Memory B cell (primary cell): ENCODE results near the gene SPIRE1.

Experiments
- ATAC-seq: fragments of 150-1000 bp; cut with Tn5 transposase; 2 replicates; pipeline ENCODE4 v1.10.0; 2021; ENCODE audit warnings: low read depth, mild to moderate bottlenecking, moderate library complexity
- DNase-seq, 2 donors: peaks; one replicate each; pipeline ENCODE4 v3.0.0; 2022; ENCODE audit warnings: low spot score in 2 of 2
- H3K27ac Mint-ChIP-seq: one replicate; pipeline ENCODE4 v1.8.0; 2022; ENCODE audit warnings: mild to moderate bottlenecking, moderate library complexity, mixed read lengths
- H3K27me3 Mint-ChIP-seq: one replicate; pipeline ENCODE4 v1.8.0; 2022; ENCODE audit warnings: mixed read lengths
- H3K36me3 Mint-ChIP-seq: one replicate; pipeline ENCODE4 v1.8.0; 2022; ENCODE audit warnings: mild to moderate bottlenecking, mixed read lengths
- H3K4me1 Mint-ChIP-seq: one replicate; pipeline ENCODE4 v1.8.0; 2022; ENCODE audit warnings: mixed read lengths
- H3K4me3 Mint-ChIP-seq: one replicate; pipeline ENCODE4 v1.8.0; 2022; ENCODE audit warnings: mild to moderate bottlenecking, moderate library complexity, mixed read lengths
- H3K9me3 Mint-ChIP-seq: one replicate; pipeline ENCODE4 v1.8.0; 2022; ENCODE audit warnings: mixed read lengths

SPIRE1 gene

DNA sequence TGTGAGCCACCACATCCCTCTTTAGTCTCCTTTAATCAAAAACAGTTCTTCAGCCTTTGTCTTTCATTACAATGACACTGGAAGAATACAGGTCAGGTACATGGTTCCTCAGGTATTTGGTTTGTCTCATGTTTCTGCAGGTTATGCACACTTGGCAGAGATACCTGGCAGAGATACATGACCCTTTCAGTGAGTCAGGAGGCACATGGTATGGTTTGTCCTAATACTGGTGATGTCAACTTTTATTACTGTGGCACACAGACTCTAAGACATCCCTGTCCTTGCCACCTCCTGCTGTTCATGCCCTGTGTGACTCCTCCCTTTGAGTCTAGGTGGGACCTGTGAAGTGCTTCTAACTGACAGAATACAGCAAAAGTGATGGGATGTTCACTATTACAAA lies 58.4 kb downstream of the SPIRE1 start:
- no peak for ATAC-seq
- H3K4me3 Mint-ChIP-seq, result no peak overlapping the region
- no peaks in the 10 kb centered on the region for H3K36me3 Mint-ChIP-seq
- no peaks in the 10 kb centered on the region for H3K27me3 Mint-ChIP-seq
- no peak for DNase-seq
- peaks cover 3% of the 10 kb centered on the region for H3K4me1 Mint-ChIP-seq
- H3K9me3 Mint-ChIP-seq, result no peaks in the 10 kb centered on the region
- no peak overlapping the region for H3K27ac Mint-ChIP-seq

DNA sequence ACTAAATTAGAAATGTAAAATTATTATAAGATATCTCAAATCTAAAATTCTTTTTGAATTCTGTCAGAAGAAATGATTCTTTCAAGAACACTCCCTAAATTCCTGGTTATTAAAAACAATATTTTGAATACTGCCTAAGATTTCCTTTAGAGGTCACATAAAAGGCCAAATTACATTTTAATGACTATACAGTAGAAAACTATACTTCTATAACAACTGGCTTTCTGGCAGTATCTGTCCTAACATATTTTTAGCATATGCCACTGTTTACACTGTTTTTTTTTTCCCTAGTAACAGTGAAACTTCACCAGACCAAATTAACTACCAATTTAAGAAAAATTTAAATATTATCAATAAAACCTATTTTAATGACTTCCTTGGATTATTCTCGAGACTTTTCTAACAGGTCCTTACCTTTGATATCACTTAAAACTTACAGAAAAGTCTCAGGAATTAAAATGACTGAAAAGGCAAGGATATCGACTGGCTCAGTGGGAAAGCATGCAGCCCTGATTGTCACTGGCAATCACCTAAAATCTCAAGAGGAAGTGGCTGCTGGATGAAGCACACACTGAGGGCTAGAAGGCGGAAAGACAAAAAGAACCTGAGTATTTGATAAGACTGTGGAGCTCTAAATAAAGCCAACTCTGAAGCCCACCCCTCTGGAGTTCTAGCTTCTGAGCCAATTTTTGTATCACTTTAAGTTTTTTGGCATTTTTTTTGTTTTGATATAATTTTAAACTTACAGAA lies 59.6 kb downstream of the SPIRE1 start:
- DNase-seq (no peak), ATAC-seq (no peak)
- Mint-ChIP-seq H3K36me3 (no peaks in the 10 kb centered on the region), H3K4me1 (peaks cover 3% of the 10 kb centered on the region), H3K4me3 (no peak overlapping the region), H3K27me3 (no peaks in the 10 kb centered on the region), H3K9me3 (no peaks in the 10 kb centered on the region), H3K27ac (no peak overlapping the region)

DNA sequence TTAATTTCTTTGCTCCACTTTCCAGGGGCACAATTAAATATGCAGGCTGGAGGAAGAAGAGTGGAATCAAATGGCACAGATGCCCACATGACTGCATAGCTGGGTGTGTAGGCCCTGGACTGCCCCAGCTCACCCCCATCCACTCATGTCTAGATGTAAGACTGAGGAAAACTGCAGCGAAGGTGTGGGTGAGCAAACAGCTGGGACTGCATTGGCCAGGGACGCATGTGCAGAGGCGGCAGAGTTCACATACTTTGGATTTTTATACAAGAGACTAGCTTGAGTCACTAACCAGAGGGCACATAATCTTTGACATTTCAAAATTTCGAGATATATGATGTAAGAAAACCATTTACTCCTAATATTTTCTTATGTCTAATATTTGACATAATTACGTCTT lies 60.1 kb downstream of the SPIRE1 start:
- no peak overlapping the region for H3K27ac Mint-ChIP-seq
- no peaks in the 10 kb centered on the region for H3K27me3 Mint-ChIP-seq
- ATAC-seq (no peak), DNase-seq (no peak)
- H3K4me1 Mint-ChIP-seq, result peaks cover 3% of the 10 kb centered on the region
- H3K9me3 Mint-ChIP-seq, result no peaks in the 10 kb centered on the region
- no peaks in the 10 kb centered on the region for H3K36me3 Mint-ChIP-seq
- H3K4me3 Mint-ChIP-seq, result no peak overlapping the region

DNA sequence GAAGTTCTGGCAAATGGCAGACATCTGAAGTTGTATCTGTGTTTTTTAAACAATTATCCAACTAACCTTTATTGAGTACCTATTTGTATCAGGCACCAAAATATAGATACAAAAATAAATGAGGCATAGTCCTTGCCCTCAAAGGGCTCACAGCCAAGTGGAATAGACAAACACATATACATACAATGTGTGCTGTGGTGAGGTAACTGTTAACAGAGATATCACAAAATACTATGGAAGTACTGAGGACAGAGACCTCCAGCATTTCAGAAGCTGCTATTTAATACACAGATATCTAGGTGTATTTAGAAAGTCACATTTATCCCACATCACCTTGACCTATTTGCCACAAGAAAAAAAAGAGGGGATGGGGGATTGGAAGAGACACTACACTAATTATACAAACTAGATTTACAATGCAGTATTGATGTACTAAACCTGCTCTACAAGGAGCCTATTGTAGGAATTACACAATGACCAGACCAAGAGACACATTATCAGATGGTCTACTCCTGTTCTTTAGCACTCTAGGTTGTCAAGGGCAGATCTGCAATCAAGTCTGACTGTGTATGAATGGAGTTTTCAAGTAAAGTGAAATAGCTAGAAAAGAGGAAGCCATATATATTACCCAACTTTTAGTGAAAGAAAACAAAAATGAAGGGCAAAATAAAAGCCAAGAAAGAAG lies 62.2 kb downstream of the SPIRE1 start:
- no peaks in the 10 kb centered on the region for H3K27me3 Mint-ChIP-seq
- DNase-seq, result no peak
- no peak for ATAC-seq
- H3K9me3 Mint-ChIP-seq, result no peaks in the 10 kb centered on the region
- peaks cover 3% of the 10 kb centered on the region for H3K4me1 Mint-ChIP-seq
- no peak overlapping the region for H3K4me3 Mint-ChIP-seq
- no peaks in the 10 kb centered on the region for H3K36me3 Mint-ChIP-seq
- H3K27ac Mint-ChIP-seq, result no peak overlapping the region

DNA sequence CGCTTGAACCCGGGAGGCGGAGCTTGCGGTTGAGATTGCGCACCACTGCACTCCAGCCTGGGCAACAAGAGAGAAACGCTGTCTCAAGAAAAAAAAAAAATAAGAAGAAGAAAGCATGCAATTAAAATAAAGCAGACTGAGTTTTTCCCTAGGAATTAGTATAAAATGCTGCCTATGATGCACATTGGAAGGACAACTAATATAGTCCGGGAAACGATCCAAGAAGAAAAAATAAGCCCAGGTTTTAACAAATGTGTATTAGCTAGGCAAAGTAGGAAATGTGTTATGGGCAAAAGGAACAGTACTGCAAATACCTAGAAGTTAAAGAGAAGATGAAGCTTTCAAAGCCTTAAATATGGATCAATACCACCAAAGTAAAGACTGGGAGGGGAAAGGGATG lies 64.0 kb downstream of the SPIRE1 start:
- Mint-ChIP-seq H3K36me3 (no peaks in the 10 kb centered on the region), H3K4me3 (no peak overlapping the region), H3K9me3 (no peaks in the 10 kb centered on the region), H3K27me3 (no peaks in the 10 kb centered on the region), H3K4me1 (peaks cover 3% of the 10 kb centered on the region), H3K27ac (no peak overlapping the region)
- DNase-seq (no peak), ATAC-seq (no peak)

DNA sequence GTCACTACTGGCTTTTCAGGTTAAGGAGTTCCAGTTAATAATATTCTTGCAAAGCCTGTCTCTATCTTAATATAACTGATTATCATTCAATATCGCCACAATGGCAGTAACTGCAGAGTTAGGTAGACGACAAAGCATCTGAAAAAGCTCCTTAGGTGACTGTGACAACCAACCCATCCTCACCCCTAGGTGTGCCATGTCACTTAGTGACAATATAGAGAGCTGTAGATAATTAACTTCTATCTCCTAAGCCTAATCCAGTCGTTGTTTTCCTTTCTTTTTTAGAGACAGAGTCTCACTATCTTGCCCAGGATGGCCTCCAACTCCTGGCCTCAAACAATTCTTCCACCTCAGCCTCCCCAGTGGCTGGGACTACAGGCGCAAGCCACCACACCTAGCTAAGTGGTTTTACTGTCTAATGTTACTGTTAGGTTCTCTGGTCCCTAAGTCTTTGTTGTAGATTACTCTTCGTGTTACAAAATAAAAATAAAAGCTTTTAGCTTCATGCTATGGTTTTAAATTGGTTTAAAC lies 65.2 kb downstream of the SPIRE1 start:
- Mint-ChIP-seq H3K27me3 (no peaks in the 10 kb centered on the region), H3K9me3 (no peaks in the 10 kb centered on the region)

DNA sequence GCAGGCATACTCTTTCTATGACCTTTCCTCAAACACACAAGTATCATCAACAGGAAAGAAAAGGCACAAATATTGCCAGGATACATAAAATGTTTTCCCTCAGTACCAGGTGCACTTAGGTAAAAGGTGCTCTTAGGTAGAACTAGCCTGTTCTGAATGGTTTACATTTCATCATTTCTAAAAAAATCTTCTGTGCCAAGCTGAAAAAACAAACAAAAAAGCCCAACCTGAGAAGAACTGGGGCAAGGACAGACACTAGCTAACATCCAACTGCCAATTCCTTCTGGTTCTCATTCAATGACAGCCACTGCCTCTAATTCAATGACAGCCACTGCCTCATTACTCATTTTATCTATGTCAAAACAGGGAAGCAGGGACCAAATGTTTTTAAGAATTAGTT lies 68.5 kb downstream of the SPIRE1 start:
- Mint-ChIP-seq H3K27me3 (no peaks in the 10 kb centered on the region), H3K36me3 (no peaks in the 10 kb centered on the region), H3K4me3 (no peak overlapping the region), H3K9me3 (no peaks in the 10 kb centered on the region), H3K4me1 (no peaks in the 10 kb centered on the region), H3K27ac (no peak overlapping the region)
- ATAC-seq (no peak), DNase-seq (no peak)

More for the DNA sequence above, 65.2 kb downstream of the SPIRE1 start:
- Mint-ChIP-seq H3K4me3 (no peak overlapping the region), H3K36me3 (no peaks in the 10 kb centered on the region), H3K4me1 (peaks cover 3% of the 10 kb centered on the region), H3K27ac (no peak overlapping the region)
- no peak for DNase-seq
- ATAC-seq, result no peak

DNA sequence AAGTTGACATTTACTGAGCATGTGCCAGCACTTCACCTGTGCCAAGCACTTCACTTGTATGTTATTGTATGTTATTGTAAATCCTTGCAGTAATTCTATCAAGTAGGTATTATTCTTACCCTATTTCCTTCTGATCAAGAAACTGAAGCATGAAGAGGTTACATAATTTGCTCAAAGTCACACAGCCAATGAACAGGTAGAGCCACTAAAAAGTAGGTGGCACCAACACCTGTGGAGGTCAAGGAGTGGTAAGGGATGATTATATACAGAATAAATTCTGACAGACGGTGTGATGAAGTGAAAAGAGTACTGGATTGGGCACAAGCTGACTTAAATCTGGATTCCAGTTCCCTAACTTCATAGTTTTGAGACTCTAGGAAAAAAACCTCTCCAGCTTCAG lies 71.0 kb downstream of the SPIRE1 start:
- no peak for DNase-seq
- no peak for ATAC-seq

DNA sequence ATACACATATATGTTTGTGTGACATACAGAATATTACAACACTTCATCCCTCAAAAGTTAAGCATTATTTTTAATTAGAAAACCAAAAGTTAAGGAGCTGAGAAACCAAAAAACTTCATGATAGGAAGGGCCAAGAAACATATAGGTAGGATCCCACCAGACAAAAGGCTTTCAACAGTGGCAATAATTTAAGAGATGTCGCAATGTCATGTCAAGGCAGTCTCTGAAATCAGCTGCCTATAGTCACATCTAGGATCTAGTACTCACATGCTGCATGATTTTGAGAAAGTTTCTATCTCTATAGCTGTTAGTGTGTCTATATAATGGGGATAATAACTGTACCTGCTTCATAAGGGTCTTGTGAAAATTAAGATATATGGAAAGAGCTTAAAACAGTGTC lies 72.7 kb downstream of the SPIRE1 start:
- no peak for ATAC-seq
- H3K9me3 Mint-ChIP-seq, result no peaks in the 10 kb centered on the region
- no peaks in the 10 kb centered on the region for H3K27me3 Mint-ChIP-seq
- no peak overlapping the region for H3K27ac Mint-ChIP-seq
- no peak for DNase-seq
- no peaks in the 10 kb centered on the region for H3K4me1 Mint-ChIP-seq
- H3K4me3 Mint-ChIP-seq, result no peak overlapping the region
- H3K36me3 Mint-ChIP-seq, result no peaks in the 10 kb centered on the region

More for the DNA sequence above, 71.0 kb downstream of the SPIRE1 start:
- Mint-ChIP-seq H3K4me3 (no peak overlapping the region), H3K9me3 (no peaks in the 10 kb centered on the region), H3K27me3 (no peaks in the 10 kb centered on the region), H3K36me3 (no peaks in the 10 kb centered on the region), H3K4me1 (no peaks in the 10 kb centered on the region), H3K27ac (no peak overlapping the region)

DNA sequence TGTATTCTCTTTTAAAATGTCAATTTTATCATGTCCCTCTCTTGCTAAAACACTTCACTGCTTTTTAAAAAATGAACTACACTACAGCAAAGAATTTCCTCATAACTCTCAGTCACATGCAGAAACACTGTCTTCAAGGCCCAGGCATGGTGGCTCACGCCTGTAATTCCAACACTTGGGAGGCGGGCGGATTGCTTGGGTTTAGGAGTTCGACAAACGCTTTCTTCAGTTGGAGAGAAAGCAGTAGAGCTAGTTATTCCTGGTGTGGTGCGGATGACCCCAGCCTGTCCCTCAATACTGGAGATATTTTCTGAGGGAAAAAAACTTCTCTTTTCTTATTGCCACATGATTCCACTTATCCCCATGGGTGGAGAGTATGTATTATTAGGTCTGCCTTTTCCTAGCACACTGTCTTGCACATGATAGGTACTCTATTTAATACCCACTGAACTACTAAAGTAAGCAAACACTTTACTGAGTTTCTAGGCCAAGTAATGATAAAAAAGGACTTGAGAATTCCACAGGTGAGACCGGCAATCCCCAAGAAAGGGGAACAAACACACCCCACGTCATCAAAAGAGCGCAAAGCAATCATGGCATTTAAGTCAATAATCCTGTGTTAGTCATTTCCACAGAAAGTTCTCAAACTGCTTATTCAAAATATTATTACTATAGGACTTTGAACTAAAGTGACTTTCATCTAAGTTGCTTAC lies 77.1 kb downstream of the SPIRE1 start:
- DNase-seq (no peak), ATAC-seq (no peak)
- Mint-ChIP-seq H3K27me3 (no peaks in the 10 kb centered on the region), H3K27ac (no peak overlapping the region), H3K4me3 (no peak overlapping the region), H3K9me3 (no peaks in the 10 kb centered on the region), H3K36me3 (no peaks in the 10 kb centered on the region), H3K4me1 (peaks cover 4% of the 10 kb centered on the region)

DNA sequence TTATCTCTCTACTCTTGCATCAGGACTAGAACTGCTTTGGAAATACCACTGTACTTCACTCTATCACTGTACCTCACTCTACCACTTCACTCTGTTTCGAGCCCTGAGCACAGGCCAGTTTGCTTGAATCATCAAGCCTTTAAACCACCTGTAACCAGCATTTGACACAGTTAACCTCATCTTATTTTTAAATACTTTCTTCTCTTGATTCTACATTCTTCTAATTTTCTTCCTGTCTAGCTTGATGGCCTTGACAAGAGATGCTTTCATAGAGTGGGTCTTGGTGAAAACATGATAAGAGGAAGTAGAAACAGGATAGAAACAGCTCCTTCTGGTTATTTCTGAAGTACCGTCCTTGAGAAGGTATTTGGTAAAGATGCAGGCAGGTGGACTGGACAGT lies 78.1 kb downstream of the SPIRE1 start:
- DNase-seq, result no peak
- Mint-ChIP-seq H3K4me3 (no peak overlapping the region), H3K4me1 (peaks cover 4% of the 10 kb centered on the region), H3K9me3 (no peaks in the 10 kb centered on the region), H3K27me3 (no peaks in the 10 kb centered on the region), H3K36me3 (no peaks in the 10 kb centered on the region), H3K27ac (no peak overlapping the region)
- no peak for ATAC-seq

DNA sequence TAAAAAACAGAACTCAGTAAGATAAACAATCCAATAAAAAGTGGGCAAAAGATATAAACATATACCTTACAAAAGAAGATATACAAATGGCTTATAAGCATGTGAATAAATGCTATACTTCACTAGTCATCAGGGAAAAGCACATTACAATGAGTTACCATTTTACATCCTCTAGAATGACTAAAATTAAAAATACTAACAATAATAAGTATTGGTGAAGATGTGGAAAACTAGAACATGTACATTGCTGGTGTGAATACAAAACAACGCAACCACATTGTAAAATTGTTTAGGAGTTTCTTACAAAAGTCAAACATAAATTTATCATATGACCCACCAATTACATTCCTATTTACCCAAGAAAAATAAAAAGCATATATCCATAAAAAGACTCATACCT lies 80.1 kb downstream of the SPIRE1 start:
- DNase-seq (no peak), ATAC-seq (no peak)
- no peaks in the 10 kb centered on the region for H3K9me3 Mint-ChIP-seq
- H3K36me3 Mint-ChIP-seq, result no peaks in the 10 kb centered on the region
- H3K4me1 Mint-ChIP-seq, result peaks cover 4% of the 10 kb centered on the region
- H3K4me3 Mint-ChIP-seq, result no peak overlapping the region
- no peak overlapping the region for H3K27ac Mint-ChIP-seq
- H3K27me3 Mint-ChIP-seq, result peaks cover 1% of the 10 kb centered on the region

DNA sequence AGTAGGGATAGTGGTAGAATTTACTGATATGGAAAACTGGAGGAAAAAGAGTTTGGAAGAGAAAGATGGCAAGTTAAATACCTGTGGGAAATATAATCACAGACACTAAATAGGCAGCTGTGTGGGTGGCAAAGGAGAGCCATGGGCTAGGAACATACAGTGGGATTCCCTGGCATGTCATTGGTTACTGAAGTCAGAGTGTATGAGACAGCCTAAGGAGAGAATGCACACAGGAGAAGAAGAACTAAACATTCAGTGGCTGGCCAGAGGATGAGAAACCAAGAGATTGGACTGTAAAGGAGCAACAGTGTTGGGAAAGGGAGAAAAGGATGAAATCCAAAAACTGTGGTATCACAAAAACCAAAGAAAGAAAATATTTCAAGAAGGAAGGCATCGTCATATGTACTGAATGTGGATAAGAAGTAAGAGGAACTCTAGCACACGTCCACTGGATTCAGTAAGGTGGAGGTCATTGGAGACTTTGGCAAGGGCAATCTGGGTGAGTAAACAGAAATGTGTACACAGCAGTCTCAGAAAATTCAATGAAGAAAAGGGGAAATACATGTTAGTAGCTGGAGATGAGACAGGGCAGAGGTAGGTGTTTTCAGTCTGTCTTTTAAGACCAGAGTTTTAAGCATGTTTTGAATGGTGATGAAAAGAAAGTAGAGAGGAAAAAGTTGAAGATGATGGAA lies 83.3 kb downstream of the SPIRE1 start:
- DNase-seq, result no peak
- H3K27ac Mint-ChIP-seq, result no peak overlapping the region

DNA sequence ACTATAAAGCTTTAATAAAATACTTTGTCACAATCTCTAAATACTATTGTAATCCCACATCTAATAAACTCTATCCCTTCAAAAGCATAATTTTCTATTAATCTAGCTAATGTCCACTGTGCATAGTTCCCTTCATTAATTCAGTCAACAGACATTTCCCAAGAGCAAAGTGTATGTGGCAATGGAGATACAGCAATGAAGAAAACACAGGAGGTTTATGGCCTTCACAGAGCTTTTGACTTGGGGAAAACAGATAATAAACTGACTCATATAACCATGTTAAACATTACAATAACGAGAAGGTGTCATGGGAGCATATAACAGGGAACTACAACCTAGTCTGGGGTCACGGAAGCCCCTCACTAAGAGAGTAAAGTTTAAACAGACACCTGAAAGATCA lies 86.3 kb downstream of the SPIRE1 start:
- no peak overlapping the region for H3K4me3 Mint-ChIP-seq
- no peaks in the 10 kb centered on the region for H3K4me1 Mint-ChIP-seq
- DNase-seq, result no peak
- H3K36me3 Mint-ChIP-seq, result no peaks in the 10 kb centered on the region
- no peaks in the 10 kb centered on the region for H3K9me3 Mint-ChIP-seq
- no peak for ATAC-seq
- peaks cover 8% of the 10 kb centered on the region for H3K27me3 Mint-ChIP-seq
- H3K27ac Mint-ChIP-seq, result no peak overlapping the region

More for the DNA sequence above, 83.3 kb downstream of the SPIRE1 start:
- ATAC-seq, result no peak
- Mint-ChIP-seq H3K36me3 (no peaks in the 10 kb centered on the region), H3K4me1 (peaks cover under 1% of the 10 kb centered on the region), H3K4me3 (no peak overlapping the region), H3K27me3 (peaks cover 6% of the 10 kb centered on the region), H3K9me3 (no peaks in the 10 kb centered on the region)
